Measurements from ENCODE around the gene DNAH1.

The DNAH1 gene

DNA sequence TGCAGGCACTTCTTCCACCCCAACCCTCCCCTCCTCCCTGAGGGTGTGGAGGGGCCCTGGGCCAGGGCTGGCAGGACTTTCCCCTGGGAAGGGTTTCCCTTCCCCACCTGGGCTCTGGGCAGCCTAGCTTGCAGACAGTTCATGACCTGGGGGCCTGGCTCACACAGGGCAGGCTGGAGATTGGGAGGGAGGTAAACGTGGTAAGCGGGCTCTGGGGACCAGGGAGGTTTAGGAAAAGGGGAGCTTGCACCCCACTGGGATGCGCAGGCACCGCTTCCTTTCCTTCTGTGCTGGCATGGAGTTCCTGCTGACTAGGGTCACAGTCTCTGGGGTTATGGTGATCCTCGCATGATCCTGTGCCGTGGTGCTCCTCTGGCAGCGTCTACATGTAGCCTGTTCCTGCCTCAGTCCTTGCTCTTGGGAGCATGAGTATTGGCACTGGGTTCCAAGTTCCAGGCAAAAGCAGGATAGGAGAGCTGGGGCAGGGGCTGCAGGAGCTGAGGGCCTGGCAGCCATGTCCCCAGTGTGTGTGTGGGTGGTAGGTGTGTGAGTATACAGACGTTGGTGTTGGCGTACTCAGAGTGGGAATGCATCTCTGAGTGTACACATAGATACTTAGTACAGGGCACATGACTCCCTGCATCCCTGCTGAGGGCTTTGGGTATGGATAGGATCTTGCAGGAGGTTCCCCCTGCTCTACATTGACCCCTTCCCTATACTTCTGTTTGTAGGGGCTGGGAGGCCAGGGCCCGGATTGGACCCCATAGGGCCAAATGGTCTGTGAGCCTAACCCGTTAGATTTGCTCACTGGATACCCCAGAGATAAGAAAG, 21.6 kb upstream of the DNAH1 start:
- H3K36me3 ChIP-seq (ENCODE audit: insufficient read depth, low read length) = peaks cover 26% of the 10 kb centered on the region
- H3K27me3 ChIP-seq (ENCODE audit: insufficient read depth, low read length) = no peaks in the 10 kb centered on the region
- H3K9me3 ChIP-seq (ENCODE audit: low read length) = no peaks in the 10 kb centered on the region
- H3K4me3 ChIP-seq (ENCODE audit: low read length) = no peak overlapping the region
- peaks cover 23% of the 10 kb centered on the region for H3K4me1 ChIP-seq (ENCODE audit: insufficient read depth, low read length)
- no peak overlapping the region for H2AFZ ChIP-seq (ENCODE audit: low read depth, low read length)

GRCh38 chr3:52295671-52296208, 20.4 kb upstream of the DNAH1 start:
- no peak overlapping the region for H3K4me3 ChIP-seq (ENCODE audit: low read length)
- peaks cover 23% of the 10 kb centered on the region for H3K36me3 ChIP-seq (ENCODE audit: insufficient read depth, low read length)
- H3K27me3 ChIP-seq (ENCODE audit: insufficient read depth, low read length) = no peaks in the 10 kb centered on the region
- peaks cover 35% of the 10 kb centered on the region for H3K4me1 ChIP-seq (ENCODE audit: insufficient read depth, low read length)
- no peaks in the 10 kb centered on the region for H3K9me3 ChIP-seq (ENCODE audit: low read length)
- H2AFZ ChIP-seq (ENCODE audit: low read depth, low read length) = no peak overlapping the region

DNA sequence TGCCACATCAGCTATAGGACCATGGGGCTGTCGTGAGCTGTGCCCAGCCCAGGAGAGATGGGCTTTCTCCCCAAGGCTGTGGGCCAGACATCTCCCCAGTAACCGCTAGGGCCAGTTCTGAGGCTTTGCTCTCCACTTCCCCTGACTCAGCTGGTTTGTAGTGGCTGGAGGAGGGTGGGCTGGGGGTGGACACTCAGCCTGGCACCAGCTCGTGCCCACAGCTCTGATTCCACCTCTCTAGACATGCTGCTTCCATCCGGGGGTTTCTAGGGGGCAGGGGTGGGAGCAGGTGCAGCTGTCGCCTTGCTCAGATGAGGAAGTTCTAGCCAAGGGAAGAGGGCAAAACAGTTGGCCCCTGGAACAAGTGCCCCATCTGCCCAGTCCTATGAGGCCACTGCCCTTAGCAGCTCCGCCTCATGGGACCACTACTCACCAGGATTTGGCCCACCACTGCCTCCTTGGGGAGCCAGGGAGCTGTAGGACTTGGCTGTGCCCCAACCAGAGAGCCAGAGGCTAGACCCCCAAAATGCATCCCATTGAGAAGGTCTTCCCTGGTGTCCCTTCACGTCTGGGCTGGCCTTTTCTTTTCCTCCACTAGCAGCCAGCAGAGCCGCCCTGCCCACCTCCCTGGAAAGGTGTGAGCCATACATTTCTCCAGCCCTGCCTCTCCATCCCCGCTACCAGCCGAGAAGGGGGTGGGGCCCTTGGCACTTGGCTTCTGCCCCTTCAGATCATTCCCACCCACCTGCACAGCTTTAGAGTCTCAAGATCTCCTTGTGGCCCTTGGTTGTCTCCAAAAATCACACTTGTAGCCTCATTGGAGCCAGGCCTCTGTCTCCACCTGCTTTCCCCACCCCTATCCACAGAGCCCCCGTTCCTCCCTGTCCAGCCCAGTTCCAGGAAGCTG, 18.6 kb upstream of the DNAH1 start:
- Histone ChIP-seq H3K36me3 (ENCODE audit: insufficient read depth, low read length) (peaks cover 9% of the 10 kb centered on the region), H3K4me3 (ENCODE audit: low read length) (peak overlapping the region; percentile 66), H3K9me3 (ENCODE audit: low read length) (no peaks in the 10 kb centered on the region), H3K27me3 (ENCODE audit: insufficient read depth, low read length) (no peaks in the 10 kb centered on the region), H2AFZ (ENCODE audit: low read depth, low read length) (no peak overlapping the region), H3K4me1 (ENCODE audit: insufficient read depth, low read length) (peaks cover 46% of the 10 kb centered on the region)

DNA sequence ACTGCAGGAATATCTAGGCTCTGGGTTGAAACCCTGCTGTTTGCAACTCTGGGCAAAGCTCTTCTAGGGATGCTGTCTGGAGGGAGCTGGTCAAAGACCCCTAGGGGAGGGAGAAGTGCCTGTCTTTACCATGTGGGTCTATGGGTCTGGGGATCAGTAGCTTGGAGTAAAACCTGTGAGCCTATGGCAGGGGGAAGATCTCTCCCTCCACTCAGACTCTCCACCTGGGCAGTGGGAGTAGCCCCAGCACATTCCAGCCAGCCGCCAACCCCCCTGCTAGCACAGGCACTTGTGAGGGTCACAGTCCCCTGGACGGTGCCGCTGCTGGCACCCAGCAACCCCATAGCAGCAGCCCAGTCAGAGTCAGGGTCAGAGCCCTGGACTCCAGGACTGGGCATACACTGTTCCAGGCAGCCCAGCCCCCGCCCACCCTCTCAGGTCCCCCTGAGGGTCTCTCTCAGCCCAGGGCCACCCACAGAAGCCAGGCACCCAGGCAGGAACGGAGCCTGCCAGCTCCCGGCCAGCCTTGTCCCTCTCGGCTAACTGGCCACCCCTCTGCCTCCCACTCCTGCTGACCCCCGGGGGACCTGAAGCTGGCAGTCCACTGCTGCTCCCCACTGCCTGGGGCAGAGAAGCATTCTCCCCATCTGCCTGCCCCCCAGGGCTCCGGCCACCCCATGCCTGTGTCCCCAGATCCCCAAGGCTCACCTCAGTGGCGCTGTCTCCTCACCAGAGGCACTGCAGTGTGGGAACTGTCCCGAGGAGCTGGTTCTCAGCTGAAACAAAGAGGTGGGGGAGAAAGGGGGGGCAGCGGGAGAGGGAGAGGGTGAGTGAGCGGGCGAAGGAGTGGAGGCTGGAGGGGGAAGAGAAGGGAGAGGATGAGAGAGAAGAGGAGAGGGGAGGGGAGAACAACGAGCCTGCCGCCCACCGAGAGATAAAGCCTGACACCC, 17.7 kb upstream of the DNAH1 start:
- Histone ChIP-seq H3K9me3 (ENCODE audit: low read length) (no peaks in the 10 kb centered on the region), H3K27me3 (ENCODE audit: insufficient read depth, low read length) (no peaks in the 10 kb centered on the region), H3K4me1 (ENCODE audit: insufficient read depth, low read length) (peaks cover 52% of the 10 kb centered on the region), H3K36me3 (ENCODE audit: insufficient read depth, low read length) (peaks cover 2% of the 10 kb centered on the region), H3K4me3 (ENCODE audit: low read length) (peak overlapping the region; percentile 66), H2AFZ (ENCODE audit: low read depth, low read length) (no peak overlapping the region)

DNA sequence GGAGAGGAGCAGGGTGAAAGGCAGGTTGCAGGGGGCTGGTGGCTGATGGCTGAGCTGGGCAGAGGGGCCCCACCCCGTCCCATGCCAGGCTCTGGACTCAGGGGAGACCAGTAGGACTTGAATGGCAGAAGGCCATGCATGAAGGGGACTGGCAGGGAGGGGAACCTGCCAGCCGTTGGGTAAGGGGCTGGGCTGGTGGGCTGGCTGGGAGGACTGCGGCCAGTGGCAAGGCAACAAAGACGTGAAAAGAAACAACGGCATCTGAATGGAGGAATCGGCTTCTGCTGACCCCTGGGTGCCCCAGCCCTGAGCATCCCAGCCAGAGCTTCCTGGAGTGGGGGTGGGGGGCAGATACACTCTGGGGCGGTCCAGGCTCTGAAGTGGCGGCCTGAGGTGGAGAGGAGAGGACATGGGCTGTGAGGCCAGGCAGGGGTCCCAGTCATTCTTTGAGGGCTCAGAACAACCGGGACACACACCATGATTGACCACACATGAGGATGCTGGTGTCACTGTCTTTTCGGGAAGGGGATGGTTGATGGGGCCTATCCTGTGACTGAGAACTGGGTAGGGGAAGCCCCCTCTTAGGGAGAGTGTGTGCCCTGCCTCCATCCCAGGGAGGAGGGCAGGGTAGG, 16.8 kb upstream of the DNAH1 start:
- Histone ChIP-seq H3K27me3 (ENCODE audit: insufficient read depth, low read length) (no peaks in the 10 kb centered on the region), H2AFZ (ENCODE audit: low read depth, low read length) (no peak overlapping the region), H3K4me3 (ENCODE audit: low read length) (peak overlapping the region; percentile 66), H3K36me3 (ENCODE audit: insufficient read depth, low read length) (no peaks in the 10 kb centered on the region), H3K9me3 (ENCODE audit: low read length) (no peaks in the 10 kb centered on the region), H3K4me1 (ENCODE audit: insufficient read depth, low read length) (peaks cover 52% of the 10 kb centered on the region)

DNA sequence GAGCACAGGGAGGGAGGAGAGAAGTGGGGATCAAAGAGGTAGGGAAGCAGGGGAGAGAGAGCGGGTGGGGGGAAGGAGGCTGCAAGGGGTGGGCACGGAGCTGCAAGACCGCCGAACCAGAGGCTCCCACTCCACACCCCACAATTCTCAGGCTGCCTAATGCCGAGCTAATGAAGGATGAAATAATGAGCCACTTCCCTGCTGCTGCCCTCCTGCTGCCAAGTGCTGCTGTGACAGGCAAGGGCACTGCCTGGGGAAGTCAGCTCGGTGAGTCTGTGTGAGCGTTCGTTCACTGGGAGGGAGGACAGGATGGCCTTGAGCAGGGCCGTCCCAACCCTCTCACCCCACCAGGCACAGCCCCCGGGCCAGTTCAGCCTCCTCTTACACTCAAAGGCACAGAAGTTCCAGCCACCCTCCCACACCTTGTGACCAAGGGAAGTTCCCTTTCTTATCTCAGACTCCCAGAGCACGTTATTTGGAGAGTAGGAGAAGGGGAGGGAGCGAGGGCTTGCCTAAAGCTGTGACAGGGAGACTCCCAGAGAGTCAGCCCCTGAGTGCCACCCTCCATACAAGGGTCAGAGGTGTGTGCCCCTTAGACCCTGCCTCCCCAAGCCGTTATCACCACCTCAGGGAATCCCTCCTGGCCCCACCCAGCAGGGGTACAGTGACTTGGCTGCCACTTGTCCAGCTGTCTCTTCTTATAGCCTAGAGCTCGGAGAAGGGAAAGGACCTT, 16.1 kb upstream of the DNAH1 start:
- Histone ChIP-seq H3K4me3 (ENCODE audit: low read length) (peak overlapping the region; percentile 66), H3K36me3 (ENCODE audit: insufficient read depth, low read length) (no peaks in the 10 kb centered on the region), H3K4me1 (ENCODE audit: insufficient read depth, low read length) (peaks cover 52% of the 10 kb centered on the region)

DNA sequence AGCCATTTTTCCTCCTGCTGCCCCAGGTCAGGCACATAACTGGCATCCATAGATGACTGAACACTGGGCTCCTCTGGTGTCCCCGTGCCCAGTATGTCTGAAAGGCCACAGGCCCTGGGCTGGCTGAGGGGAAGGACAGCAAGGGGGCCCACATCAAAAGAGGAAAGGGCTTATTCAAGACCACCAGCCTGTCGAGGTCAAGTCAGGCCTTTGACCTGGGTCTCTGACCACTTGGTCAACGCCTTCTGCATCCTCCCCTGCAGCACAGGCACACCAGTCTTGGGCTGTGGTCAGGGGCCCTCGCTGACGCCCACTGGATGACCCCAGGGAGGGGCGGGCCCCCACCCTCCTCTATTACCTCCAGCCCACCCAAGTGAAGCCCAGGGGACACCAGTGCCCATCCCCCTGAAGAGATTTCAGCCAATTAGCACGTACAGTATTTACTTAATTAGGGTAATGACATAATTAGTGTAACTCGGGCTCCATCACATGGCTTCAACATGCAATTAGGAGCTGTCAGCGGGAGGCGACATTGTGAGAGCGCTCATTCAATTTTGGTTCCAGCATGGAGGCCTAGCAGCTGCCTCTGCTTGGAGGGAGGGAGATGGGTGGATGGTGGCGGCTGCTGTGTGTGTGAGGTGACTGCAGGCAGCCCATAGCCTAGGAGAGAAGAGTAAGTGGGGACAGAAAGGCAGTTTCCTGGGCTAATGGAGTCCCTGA, 13.5 kb upstream of the DNAH1 start:
- H3K27me3 ChIP-seq (ENCODE audit: insufficient read depth, low read length) = no peaks in the 10 kb centered on the region
- no peaks in the 10 kb centered on the region for H3K36me3 ChIP-seq (ENCODE audit: insufficient read depth, low read length)
- no peak overlapping the region for H2AFZ ChIP-seq (ENCODE audit: low read depth, low read length)
- H3K4me1 ChIP-seq (ENCODE audit: insufficient read depth, low read length) = peaks cover 50% of the 10 kb centered on the region
- H3K4me3 ChIP-seq (ENCODE audit: low read length) = no peak overlapping the region
- H3K9me3 ChIP-seq (ENCODE audit: low read length) = no peaks in the 10 kb centered on the region

More for the DNA sequence above, 16.1 kb upstream of the DNAH1 start:
- Histone ChIP-seq H3K27me3 (ENCODE audit: insufficient read depth, low read length) (no peaks in the 10 kb centered on the region), H3K9me3 (ENCODE audit: low read length) (no peaks in the 10 kb centered on the region), H2AFZ (ENCODE audit: low read depth, low read length) (no peak overlapping the region)

DNA sequence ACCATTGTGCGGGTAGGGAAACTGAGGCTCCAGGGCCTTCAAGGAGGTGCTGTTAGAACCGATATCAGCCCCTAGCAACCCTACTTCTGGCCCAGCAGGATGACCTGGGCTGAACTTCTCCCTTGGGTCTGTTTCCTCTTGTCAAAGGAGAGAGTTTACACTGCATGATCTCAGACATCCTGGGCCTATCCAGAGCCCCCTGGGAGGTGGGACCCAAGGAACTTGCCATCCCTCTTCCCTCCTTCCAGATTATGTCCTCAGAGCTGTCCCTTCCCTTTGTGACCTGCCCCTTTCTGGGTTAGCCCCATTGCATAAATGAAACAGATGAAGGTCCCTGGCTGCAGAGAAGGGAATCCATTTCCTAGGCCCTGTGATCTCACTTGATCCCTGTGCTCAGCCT, 12.3 kb upstream of the DNAH1 start:
- Histone ChIP-seq H2AFZ (ENCODE audit: low read depth, low read length) (no peak overlapping the region), H3K4me1 (ENCODE audit: insufficient read depth, low read length) (peaks cover 48% of the 10 kb centered on the region), H3K4me3 (ENCODE audit: low read length) (no peak overlapping the region), H3K36me3 (ENCODE audit: insufficient read depth, low read length) (no peaks in the 10 kb centered on the region), H3K9me3 (ENCODE audit: low read length) (no peaks in the 10 kb centered on the region), H3K27me3 (ENCODE audit: insufficient read depth, low read length) (no peaks in the 10 kb centered on the region)

DNA sequence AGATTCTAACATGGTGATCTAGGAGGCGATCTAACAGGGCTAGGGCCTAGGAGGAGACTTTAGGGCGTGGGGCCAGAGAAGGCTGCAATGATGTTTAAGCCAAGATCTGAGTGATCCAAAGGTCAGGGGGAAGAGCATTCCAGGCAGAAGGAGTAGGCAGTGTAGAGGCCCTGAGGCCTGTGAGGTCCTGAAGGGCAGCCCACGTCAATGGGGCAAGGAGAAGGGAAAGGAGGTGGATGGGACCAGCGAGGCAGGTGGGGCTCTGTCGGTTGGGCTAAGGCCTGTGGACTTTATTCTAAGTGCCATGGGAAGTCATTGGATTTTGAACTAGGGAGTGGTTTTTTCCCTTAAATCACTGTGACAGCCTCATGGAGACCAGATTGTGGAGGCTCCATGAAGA, 10.2 kb upstream of the DNAH1 start:
- no peaks in the 10 kb centered on the region for H3K27me3 ChIP-seq (ENCODE audit: insufficient read depth, low read length)
- no peaks in the 10 kb centered on the region for H3K9me3 ChIP-seq (ENCODE audit: low read length)
- H2AFZ ChIP-seq (ENCODE audit: low read depth, low read length) = no peak overlapping the region
- H3K4me3 ChIP-seq (ENCODE audit: low read length) = no peak overlapping the region
- peaks cover 41% of the 10 kb centered on the region for H3K4me1 ChIP-seq (ENCODE audit: insufficient read depth, low read length)
- H3K36me3 ChIP-seq (ENCODE audit: insufficient read depth, low read length) = no peaks in the 10 kb centered on the region

- peaks cover 45% of the 10 kb centered on the region for H3K4me1 ChIP-seq (ENCODE audit: insufficient read depth, low read length)
Measured at GRCh38 chr3:52306978-52307377, 9.1 kb upstream of the DNAH1 start.

DNA sequence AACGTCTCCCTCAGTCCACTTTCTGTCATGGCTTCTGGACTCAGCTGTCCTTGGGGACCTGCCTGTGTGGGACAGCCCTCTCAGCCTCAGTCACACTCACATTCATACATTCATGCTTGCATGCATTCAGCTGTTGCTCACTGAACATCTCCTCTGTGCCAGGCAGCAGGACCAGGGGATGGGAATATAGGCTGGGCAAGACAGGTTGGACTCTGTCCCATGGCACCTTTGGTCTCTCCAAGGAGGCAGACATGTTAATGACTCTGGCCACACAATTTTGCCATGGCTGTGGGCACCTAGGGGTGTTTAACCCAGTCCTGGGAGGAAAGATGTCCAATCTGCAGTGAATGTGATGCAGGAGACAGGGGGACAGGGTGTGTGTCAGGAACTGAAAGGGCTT, 7.8 kb upstream of the DNAH1 start:
- H3K36me3 ChIP-seq (ENCODE audit: insufficient read depth, low read length) = no peaks in the 10 kb centered on the region
- H3K4me1 ChIP-seq (ENCODE audit: insufficient read depth, low read length) = peaks cover 43% of the 10 kb centered on the region
- H3K9me3 ChIP-seq (ENCODE audit: low read length) = no peaks in the 10 kb centered on the region
- H3K4me3 ChIP-seq (ENCODE audit: low read length) = no peak overlapping the region
- no peak overlapping the region for H2AFZ ChIP-seq (ENCODE audit: low read depth, low read length)
- no peaks in the 10 kb centered on the region for H3K27me3 ChIP-seq (ENCODE audit: insufficient read depth, low read length)

More at GRCh38 chr3:52306978-52307377, 9.1 kb upstream of the DNAH1 start:
- Histone ChIP-seq H3K27me3 (ENCODE audit: insufficient read depth, low read length) (no peaks in the 10 kb centered on the region), H3K36me3 (ENCODE audit: insufficient read depth, low read length) (no peaks in the 10 kb centered on the region), H3K9me3 (ENCODE audit: low read length) (no peaks in the 10 kb centered on the region), H2AFZ (ENCODE audit: low read depth, low read length) (no peak overlapping the region), H3K4me3 (ENCODE audit: low read length) (no peak overlapping the region)

Data from neuron (in vitro differentiated cells).